GM12878 (cell line): Measurements from ENCODE around the gene ASIC2.

ENCODE experiments used
- EZH2 ChIP-seq: IDR thresholded peaks from 2 replicates; pipeline ENCODE4 v1.6.1; 2012; ENCODE audit warnings: low read depth, mild to moderate bottlenecking, control low read depth, inconsistent platforms, low read length, borderline replicate concordance; ENCODE audit not compliant: control insufficient read depth
- KDM1A ChIP-seq: fragments of 200-600 bp; sonication (generic); IDR thresholded peaks from 2 replicates; pipeline ENCODE4 v1.6.1; 2016; ENCODE audit warnings: borderline replicate concordance
- TF ChIP-seq, protein P1 (sequence below), 3 experiments: IDR thresholded peaks in 2 of 3; conservative IDR thresholded peaks in 1 of 3; 2 replicates each; pipeline ENCODE4 v1.5.1; 2011; ENCODE audit warnings: low read depth in 3 of 3, low read length in 3 of 3, mild to moderate bottlenecking in 3 of 3, control low read depth in 2 of 3, moderate library complexity in 2 of 3, inconsistent platforms in 1 of 3, mixed read lengths in 1 of 3; ENCODE audit not compliant: control insufficient read depth in 2 of 3, insufficient read depth in 1 of 3; ENCODE audit errors: extremely low read depth in 1 of 3

DNA sequence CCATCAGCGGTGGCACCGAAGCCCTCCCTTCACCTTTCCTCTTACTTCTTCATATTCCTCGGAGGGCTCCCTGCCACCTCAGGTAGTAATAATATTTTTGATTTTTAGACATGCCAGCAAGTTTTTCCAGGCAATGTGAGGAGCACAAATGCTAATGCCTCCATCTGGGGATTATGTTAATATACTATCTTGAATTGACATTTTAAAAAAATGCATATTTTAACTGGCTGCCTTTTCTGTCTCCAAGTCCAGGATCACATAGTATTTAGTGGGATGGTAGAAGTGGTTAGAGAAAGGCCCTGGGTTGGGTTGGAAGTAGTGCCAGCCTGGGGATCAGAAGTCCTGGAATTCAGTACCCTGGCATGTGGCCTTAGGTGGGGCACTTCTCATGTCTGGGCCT lies 154.5 kb downstream of the ASIC2 start:
- TF ChIP-seq, protein P1, sequence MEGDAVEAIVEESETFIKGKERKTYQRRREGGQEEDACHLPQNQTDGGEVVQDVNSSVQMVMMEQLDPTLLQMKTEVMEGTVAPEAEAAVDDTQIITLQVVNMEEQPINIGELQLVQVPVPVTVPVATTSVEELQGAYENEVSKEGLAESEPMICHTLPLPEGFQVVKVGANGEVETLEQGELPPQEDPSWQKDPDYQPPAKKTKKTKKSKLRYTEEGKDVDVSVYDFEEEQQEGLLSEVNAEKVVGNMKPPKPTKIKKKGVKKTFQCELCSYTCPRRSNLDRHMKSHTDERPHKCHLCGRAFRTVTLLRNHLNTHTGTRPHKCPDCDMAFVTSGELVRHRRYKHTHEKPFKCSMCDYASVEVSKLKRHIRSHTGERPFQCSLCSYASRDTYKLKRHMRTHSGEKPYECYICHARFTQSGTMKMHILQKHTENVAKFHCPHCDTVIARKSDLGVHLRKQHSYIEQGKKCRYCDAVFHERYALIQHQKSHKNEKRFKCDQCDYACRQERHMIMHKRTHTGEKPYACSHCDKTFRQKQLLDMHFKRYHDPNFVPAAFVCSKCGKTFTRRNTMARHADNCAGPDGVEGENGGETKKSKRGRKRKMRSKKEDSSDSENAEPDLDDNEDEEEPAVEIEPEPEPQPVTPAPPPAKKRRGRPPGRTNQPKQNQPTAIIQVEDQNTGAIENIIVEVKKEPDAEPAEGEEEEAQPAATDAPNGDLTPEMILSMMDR (IDR thresholded peaks at IDR 0.05 in 2 of 3, conservative IDR thresholded peaks at IDR 0.05 in 1 of 3; ENCODE audit: control insufficient read depth in 2 of 3, extremely low read depth in 1 of 3, insufficient read depth in 1 of 3, low read depth in 3 of 3, low read length in 3 of 3): no peak
- TF ChIP-seq EZH2 (no peak), KDM1A (no peak)
